ENCODE measurements around the gene AP2B1.

DNA sequence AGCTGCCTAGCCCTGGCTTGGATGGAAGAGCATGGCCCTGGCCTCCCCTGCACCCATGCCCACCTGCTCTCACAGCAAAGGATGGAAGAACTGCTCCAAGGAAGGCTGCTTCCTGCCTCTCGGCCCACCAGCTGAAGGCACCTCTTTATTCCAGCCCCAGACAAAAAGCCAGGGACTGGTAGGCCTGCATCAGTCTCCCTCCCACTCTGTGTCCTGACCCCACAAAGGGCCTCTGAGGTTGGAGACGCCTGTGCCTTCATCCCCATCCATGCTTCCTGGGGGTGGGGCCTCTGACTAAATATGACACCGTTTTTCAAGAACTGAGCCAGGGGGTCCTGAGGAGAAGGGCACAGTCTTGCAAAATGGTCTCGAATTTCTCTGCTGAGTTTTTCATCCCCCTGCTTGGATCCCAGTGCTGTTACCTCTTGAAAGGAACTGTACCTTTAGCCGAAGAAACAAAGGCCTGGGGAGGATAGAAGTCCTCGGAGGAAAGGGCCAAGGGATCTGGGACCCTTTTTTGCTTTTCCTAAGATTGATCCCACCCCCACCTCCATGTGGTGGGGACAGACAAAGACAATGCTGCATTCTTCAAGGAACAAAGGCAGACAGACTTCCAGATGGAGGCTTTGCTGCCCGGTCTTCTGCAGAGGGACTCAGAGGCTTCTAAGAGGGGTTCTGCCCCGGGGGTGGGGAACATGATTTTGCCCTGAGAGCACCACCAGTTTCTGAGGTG, 178.8 kb downstream of the AP2B1 start:
- TF ChIP-seq, protein P1, sequence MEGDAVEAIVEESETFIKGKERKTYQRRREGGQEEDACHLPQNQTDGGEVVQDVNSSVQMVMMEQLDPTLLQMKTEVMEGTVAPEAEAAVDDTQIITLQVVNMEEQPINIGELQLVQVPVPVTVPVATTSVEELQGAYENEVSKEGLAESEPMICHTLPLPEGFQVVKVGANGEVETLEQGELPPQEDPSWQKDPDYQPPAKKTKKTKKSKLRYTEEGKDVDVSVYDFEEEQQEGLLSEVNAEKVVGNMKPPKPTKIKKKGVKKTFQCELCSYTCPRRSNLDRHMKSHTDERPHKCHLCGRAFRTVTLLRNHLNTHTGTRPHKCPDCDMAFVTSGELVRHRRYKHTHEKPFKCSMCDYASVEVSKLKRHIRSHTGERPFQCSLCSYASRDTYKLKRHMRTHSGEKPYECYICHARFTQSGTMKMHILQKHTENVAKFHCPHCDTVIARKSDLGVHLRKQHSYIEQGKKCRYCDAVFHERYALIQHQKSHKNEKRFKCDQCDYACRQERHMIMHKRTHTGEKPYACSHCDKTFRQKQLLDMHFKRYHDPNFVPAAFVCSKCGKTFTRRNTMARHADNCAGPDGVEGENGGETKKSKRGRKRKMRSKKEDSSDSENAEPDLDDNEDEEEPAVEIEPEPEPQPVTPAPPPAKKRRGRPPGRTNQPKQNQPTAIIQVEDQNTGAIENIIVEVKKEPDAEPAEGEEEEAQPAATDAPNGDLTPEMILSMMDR (conservative IDR thresholded peaks at IDR 0.05; ENCODE audit: low read depth, low read length): no peak
- TF ChIP-seq EZH2 (IDR thresholded peaks at IDR 0.05; ENCODE audit: low read length, unreplicated experiment) (no peak), EZH2phosphoT487 (IDR thresholded peaks at IDR 0.05; ENCODE audit: borderline replicate concordance, low read length) (no peak)

Data from PC-3 (cell line).